Central memory CD8-positive, alpha-beta T cell (primary cell): ENCODE measurements around the gene TLK2.
A peak's percentile ranks its signal among the peaks of the same experiment; 100 is the strongest.

Source experiments
- ATAC-seq: fragments of 150-1000 bp; cut with Tn5 transposase; replicated peaks from 2 replicates; pipeline ENCODE4 v1.10.0; 2022; ENCODE audit warnings: mild to moderate bottlenecking, moderate FRiP score, moderate number of reproducible peaks; ENCODE audit not compliant: poor library complexity, severe bottlenecking; ENCODE audit errors: extremely low read depth
- DNase-seq, 2 donors: peaks; one replicate each; pipeline ENCODE4 v3.0.0; 2021; ENCODE audit warnings: low spot score in 2 of 2
- H3K27ac Mint-ChIP-seq: one replicate; pipeline ENCODE4 v1.8.0; 2022; ENCODE audit warnings: low read depth, mild to moderate bottlenecking, moderate library complexity, mixed read lengths
- H3K27me3 Mint-ChIP-seq: one replicate; pipeline ENCODE4 v1.8.0; 2022; ENCODE audit warnings: mixed read lengths
- H3K36me3 Mint-ChIP-seq: one replicate; pipeline ENCODE4 v1.8.0; 2022; ENCODE audit warnings: mild to moderate bottlenecking, moderate library complexity, mixed read lengths; ENCODE audit not compliant: insufficient read depth
- H3K4me1 Mint-ChIP-seq: one replicate; pipeline ENCODE4 v1.8.0; 2022; ENCODE audit warnings: mixed read lengths
- H3K4me3 Mint-ChIP-seq: one replicate; pipeline ENCODE4 v1.8.0; 2022; ENCODE audit warnings: mild to moderate bottlenecking, moderate library complexity, mixed read lengths
- H3K9me3 Mint-ChIP-seq: one replicate; pipeline ENCODE4 v1.8.0; 2022; ENCODE audit warnings: mixed read lengths

The TLK2 gene

DNA sequence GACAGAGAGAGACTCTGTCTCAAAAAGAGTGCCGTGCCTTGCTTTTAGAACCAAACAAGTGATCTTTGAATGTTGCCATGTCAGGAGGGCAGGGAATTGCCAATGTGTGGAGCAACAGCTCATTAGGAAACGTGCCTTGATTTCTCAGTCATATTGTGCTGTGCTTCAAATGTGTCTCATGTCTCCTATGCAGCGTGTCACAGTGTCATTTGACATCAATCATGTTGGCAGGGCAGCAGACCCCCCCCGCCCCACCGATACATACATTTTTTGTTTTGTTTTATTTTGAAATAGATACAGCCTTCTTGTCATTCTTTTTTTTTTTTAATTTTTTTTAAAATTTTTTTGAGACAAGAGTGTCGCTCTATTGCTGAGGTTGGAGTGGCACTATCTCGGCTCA lies 170.9 kb downstream of the TLK2 start:
- H3K4me1 Mint-ChIP-seq, result peaks cover 22% of the 10 kb centered on the region
- H3K27me3 Mint-ChIP-seq, result peaks cover 50% of the 10 kb centered on the region
- ATAC-seq (no peak), DNase-seq (no peak)
- no peak overlapping the region for H3K4me3 Mint-ChIP-seq
- H3K36me3 Mint-ChIP-seq, result peaks cover 2% of the 10 kb centered on the region
- no peak overlapping the region for H3K27ac Mint-ChIP-seq
- H3K9me3 Mint-ChIP-seq, result no peaks in the 10 kb centered on the region

DNA sequence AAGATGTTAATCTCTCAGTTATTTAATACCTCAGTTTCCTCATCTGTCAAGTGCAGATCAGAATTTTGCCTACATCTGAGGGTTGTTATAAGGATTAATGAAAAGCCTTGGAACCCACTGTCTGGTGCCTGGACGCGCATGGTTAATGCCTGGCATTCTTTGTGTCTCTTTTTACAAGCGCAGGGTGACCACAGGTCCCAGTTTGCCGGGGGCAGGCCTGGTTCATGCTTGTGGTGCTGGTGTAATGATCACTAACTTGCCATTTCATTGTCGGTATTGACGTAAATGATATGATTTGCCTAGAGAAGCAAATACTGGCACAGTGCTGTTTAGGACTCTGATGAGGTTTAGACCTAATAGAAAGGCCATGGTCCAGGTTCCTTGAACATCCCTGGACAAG lies 172.0 kb downstream of the TLK2 start:
- no peak overlapping the region for H3K27ac Mint-ChIP-seq

DNA sequence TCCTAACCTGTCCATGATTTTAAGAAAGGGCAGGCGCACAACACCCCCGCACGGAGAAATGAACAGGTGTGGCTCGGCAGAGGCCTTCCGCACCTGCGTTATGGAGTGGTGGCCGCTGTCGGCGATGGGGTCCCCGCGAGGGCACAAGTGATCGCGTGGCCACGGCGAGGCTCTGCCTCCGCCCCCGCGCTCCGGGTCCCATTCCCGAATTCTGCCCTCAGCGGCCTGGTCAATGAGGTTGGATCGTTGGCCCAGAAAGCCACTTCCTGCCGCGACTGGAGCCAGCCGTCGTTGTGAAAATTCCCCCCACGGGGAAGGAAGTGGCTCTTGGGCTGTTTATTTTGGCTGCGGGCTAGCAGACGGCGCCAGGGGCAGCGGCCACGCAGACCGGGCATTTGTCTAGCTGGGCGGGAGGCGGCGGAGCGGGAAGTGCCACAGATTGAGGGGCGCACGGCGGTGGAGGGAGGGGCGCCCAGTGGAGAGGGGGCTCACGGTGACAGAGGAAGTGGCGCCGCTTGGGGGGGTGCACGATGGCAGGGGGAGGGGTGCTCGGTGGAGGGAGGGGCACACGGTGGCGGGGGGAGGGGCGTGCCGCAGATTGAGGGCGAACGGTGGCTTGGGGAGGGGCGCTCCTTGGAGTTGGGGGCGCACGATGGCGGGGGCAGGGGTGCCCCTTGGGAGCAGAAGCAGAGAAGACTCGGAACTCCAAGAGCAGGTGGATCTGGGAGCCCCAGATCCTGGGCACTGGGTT lies 173.8 kb downstream of the TLK2 start:
- ATAC-seq, result peak; percentile 11
- Mint-ChIP-seq H3K4me1 (peaks cover 22% of the 10 kb centered on the region), H3K27ac (peak overlapping the region; percentile 20), H3K36me3 (peaks cover 2% of the 10 kb centered on the region), H3K27me3 (peaks cover 45% of the 10 kb centered on the region), H3K9me3 (no peaks in the 10 kb centered on the region), H3K4me3 (peak overlapping the region; percentile 83)
- DNase-seq, result no peak

More for the DNA sequence above, 172.0 kb downstream of the TLK2 start:
- ATAC-seq, result no peak
- H3K9me3 Mint-ChIP-seq, result no peaks in the 10 kb centered on the region
- peaks cover 2% of the 10 kb centered on the region for H3K36me3 Mint-ChIP-seq
- H3K27me3 Mint-ChIP-seq, result peaks cover 53% of the 10 kb centered on the region
- H3K4me1 Mint-ChIP-seq, result peaks cover 22% of the 10 kb centered on the region
- no peak overlapping the region for H3K4me3 Mint-ChIP-seq
- no peak for DNase-seq

GRCh38 chr17:62653002-62653825 lies 174.6 kb downstream of the TLK2 start:
- H3K27me3 Mint-ChIP-seq, result peaks cover 53% of the 10 kb centered on the region
- DNase-seq (peak in 1 of 2 donors; percentile 32), ATAC-seq (peak; percentile 81)
- H3K36me3 Mint-ChIP-seq, result peaks cover 2% of the 10 kb centered on the region
- H3K4me3 Mint-ChIP-seq, result peak overlapping the region; percentile 83
- H3K4me1 Mint-ChIP-seq, result peaks cover 22% of the 10 kb centered on the region
- H3K9me3 Mint-ChIP-seq, result no peaks in the 10 kb centered on the region
- peak overlapping the region; percentile 20 for H3K27ac Mint-ChIP-seq

GRCh38 chr17:62653826-62654761 lies 175.5 kb downstream of the TLK2 start:
- Mint-ChIP-seq H3K4me3 (peak overlapping the region; percentile 83), H3K27ac (peak overlapping the region; percentile 20), H3K4me1 (peaks cover 22% of the 10 kb centered on the region), H3K36me3 (peaks cover 2% of the 10 kb centered on the region), H3K27me3 (peaks cover 61% of the 10 kb centered on the region), H3K9me3 (no peaks in the 10 kb centered on the region)
- DNase-seq (no peak), ATAC-seq (no peak)

DNA sequence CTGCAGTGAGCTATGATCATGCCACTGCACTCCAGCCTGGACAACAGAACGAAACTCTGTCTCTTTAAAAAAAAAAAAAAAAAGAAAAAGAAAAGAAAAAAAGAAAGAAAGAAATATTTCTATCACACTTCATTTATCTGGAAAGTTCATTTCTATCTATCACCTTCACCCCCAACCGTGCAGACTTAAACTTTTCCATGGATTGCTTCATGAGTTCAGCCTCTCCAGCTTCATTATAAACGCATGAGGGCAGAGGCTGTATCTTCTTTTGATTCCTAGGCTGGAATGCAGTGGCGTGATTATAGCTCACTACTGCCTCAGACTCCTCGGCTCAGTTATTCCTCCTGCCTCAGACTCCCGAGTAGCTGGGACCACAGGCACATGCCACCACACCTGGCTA lies 177.0 kb downstream of the TLK2 start:
- no peak for ATAC-seq
- Mint-ChIP-seq H3K4me1 (peaks cover 22% of the 10 kb centered on the region), H3K27me3 (peaks cover 63% of the 10 kb centered on the region), H3K4me3 (no peak overlapping the region), H3K27ac (no peak overlapping the region), H3K9me3 (peaks cover under 1% of the 10 kb centered on the region), H3K36me3 (no peaks in the 10 kb centered on the region)
- DNase-seq, result no peak

DNA sequence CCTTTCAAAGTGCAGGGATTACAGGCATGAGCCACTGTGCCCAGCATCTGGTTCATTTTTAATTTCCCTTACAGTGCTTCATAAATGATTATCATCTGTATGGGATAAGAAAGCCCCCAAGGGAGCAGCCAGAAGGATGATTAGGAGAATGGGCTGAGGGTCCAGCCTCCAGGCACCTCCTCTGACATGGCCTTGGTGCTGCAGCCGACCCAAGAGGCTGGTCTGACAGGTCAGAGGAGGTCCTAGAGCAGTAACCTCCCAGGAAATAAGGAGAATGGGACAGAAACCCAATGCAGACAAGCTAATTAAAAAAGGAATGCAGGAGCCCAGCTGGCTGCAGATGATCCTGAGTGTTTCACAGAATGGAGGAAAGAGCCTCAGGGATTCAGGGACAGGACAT lies 177.8 kb downstream of the TLK2 start:
- H3K36me3 Mint-ChIP-seq, result no peaks in the 10 kb centered on the region
- H3K4me3 Mint-ChIP-seq, result no peak overlapping the region
- DNase-seq (no peak), ATAC-seq (no peak)
- peaks cover 55% of the 10 kb centered on the region for H3K27me3 Mint-ChIP-seq
- H3K27ac Mint-ChIP-seq, result no peak overlapping the region
- H3K4me1 Mint-ChIP-seq, result peaks cover 22% of the 10 kb centered on the region
- peaks cover 9% of the 10 kb centered on the region for H3K9me3 Mint-ChIP-seq

- H3K9me3 Mint-ChIP-seq, result peaks cover 11% of the 10 kb centered on the region
Observed at GRCh38 chr17:62657145-62657665, 178.6 kb downstream of the TLK2 start.

DNA sequence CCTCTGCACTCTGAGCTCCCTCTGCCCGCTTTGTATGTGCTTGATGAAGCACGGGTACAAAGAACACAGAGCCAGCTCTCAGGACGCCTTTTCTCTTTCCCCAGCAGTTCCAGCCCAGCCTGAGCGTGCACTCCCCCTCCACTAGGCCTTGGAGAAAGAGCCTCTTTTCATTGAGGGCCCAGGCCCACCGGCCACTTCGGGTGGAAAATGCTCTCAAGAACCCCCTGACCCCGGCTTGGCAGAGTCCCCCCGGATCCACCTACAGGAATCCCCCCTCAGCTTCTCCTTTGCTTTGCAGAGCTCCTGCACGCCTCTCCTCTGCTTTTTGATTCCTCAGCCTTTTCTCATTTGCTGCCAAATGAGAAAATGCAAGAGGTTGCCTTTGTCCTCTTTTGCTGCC lies 179.1 kb downstream of the TLK2 start:
- H3K4me1 Mint-ChIP-seq, result peaks cover 11% of the 10 kb centered on the region
- no peak overlapping the region for H3K4me3 Mint-ChIP-seq
- no peak overlapping the region for H3K27ac Mint-ChIP-seq
- DNase-seq (no peak), ATAC-seq (no peak)
- H3K9me3 Mint-ChIP-seq, result peaks cover 11% of the 10 kb centered on the region
- no peaks in the 10 kb centered on the region for H3K36me3 Mint-ChIP-seq
- peaks cover 43% of the 10 kb centered on the region for H3K27me3 Mint-ChIP-seq

More at GRCh38 chr17:62657145-62657665, 178.6 kb downstream of the TLK2 start:
- Mint-ChIP-seq H3K27me3 (peaks cover 47% of the 10 kb centered on the region), H3K4me3 (no peak overlapping the region), H3K27ac (no peak overlapping the region), H3K4me1 (peaks cover 16% of the 10 kb centered on the region), H3K36me3 (no peaks in the 10 kb centered on the region)
- DNase-seq (no peak), ATAC-seq (no peak)

DNA sequence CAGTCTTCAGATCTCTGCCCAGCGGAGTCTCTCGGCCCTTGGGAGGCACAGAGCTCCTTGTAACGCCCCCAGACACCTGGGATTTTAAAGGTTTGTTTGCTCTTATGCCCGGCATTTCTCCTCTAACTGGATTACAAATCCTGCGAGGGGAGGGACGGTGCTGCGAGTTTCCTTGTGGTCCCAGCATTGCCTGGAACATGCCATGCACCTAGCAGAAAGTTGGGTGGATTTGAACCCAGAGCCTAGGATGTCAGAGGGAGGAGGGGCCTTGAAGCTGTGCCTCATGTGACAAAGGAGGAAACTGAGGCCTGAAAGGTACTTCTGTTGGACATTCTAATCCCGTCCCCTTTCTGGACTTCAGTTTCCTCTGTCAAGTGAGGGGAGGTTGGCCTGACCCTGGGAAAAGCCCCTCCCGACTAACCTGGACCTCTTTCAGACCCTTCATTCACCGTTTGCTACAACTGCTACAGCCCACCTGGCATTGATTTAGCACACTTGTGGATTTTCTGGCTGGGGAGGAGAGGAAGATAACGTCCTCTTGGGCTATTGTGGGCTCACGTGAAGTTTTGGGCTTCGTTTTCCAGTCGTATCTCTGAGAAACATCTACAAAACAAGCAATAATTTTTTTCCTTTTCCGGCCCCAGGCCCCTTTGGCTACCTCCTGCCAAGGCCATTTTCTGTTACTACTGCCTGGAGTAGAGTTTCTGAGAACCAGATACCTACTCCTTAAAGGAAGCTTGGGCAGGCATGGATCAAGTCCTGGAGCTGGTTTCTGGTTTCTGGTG lies 179.7 kb downstream of the TLK2 start:
- DNase-seq (no peak), ATAC-seq (no peak)
- no peaks in the 10 kb centered on the region for H3K36me3 Mint-ChIP-seq
- no peak overlapping the region for H3K4me3 Mint-ChIP-seq
- peaks cover 4% of the 10 kb centered on the region for H3K4me1 Mint-ChIP-seq
- no peak overlapping the region for H3K27ac Mint-ChIP-seq
- peaks cover 40% of the 10 kb centered on the region for H3K27me3 Mint-ChIP-seq
- H3K9me3 Mint-ChIP-seq, result peaks cover 11% of the 10 kb centered on the region

DNA sequence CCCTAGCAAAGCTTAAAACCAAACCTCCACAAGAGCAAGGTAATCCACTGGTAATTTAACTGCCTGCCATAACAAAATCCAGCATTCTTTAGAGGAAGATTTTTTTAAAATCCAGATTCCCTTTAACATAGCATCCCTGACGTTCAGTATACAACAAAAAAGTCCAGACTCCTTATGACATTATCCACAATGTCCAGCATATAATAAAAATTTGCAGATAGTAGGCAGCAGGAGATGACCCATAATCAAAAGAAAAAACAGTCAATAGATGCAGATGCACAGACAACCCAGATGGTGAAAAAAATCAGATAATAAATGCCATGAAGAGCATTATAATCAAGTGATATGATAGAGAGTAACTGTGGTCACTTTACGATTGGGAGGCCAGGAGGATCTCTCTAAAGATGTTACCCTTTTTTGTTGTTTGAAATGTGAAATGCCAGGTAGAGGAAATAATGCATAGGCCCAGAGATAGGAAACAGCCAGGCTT lies 182.0 kb downstream of the TLK2 start:
- Mint-ChIP-seq H3K27me3 (peaks cover 30% of the 10 kb centered on the region), H3K4me1 (no peaks in the 10 kb centered on the region), H3K27ac (no peak overlapping the region), H3K9me3 (peaks cover 11% of the 10 kb centered on the region), H3K36me3 (no peaks in the 10 kb centered on the region), H3K4me3 (no peak overlapping the region)
- ATAC-seq, result no peak
- no peak for DNase-seq
